ENCODE results near the gene NKTR.

The NKTR gene

GRCh38 chr3:42692667-42693529 lies 92.4 kb downstream of the NKTR start:
- TF ChIP-seq CTCF (IDR thresholded peaks at IDR 0.05; ENCODE audit: extremely low read depth, insufficient read depth, missing control alignments): no peak
- in situ Hi-C loops (cut with MboI; ENCODE audit: low pct_unique_long_range_greater_than_20kb, low sequenced_read_pairs, unreplicated experiment): no loop called here
- no peak for DNase-seq (ENCODE audit: low spot score)

GRCh38 chr3:42693530-42693930 lies 93.0 kb downstream of the NKTR start:
- in situ Hi-C loops (cut with MboI; ENCODE audit: low pct_unique_long_range_greater_than_20kb, low sequenced_read_pairs, unreplicated experiment): no loop called here
- TF ChIP-seq CTCF (IDR thresholded peaks at IDR 0.05; ENCODE audit: extremely low read depth, insufficient read depth, missing control alignments): no peak
- DNase-seq (ENCODE audit: low spot score): no peak

GRCh38 chr3:42694366-42694765 lies 93.9 kb downstream of the NKTR start:
- in situ Hi-C loops (cut with MboI; ENCODE audit: low pct_unique_long_range_greater_than_20kb, low sequenced_read_pairs, unreplicated experiment): no loop called here
- no peak for DNase-seq (ENCODE audit: low spot score)

GRCh38 chr3:42696356-42697288 lies 96.1 kb downstream of the NKTR start:
- no peak for TF ChIP-seq CTCF (IDR thresholded peaks at IDR 0.05; ENCODE audit: extremely low read depth, insufficient read depth, missing control alignments)
- in situ Hi-C loops (cut with MboI; ENCODE audit: low pct_unique_long_range_greater_than_20kb, low sequenced_read_pairs, unreplicated experiment): no loop called here
- DNase-seq (ENCODE audit: low spot score): no peak

More at GRCh38 chr3:42694366-42694765, 93.9 kb downstream of the NKTR start:
- TF ChIP-seq CTCF (IDR thresholded peaks at IDR 0.05; ENCODE audit: extremely low read depth, insufficient read depth, missing control alignments): no peak

- DNase-seq (ENCODE audit: low spot score): no peak
- in situ Hi-C loops (cut with MboI; ENCODE audit: low pct_unique_long_range_greater_than_20kb, low sequenced_read_pairs, unreplicated experiment): no loop called here
- no peak for TF ChIP-seq CTCF (IDR thresholded peaks at IDR 0.05; ENCODE audit: extremely low read depth, insufficient read depth, missing control alignments)
Measured at GRCh38 chr3:42697289-42698051, 97.0 kb downstream of the NKTR start.

Data from GM13977 (cell line).